HG03039 (cell line): ENCODE results near the gene TMEM31.

Experiments used
- ATAC-seq: cut with Tn5 transposase; IDR thresholded peaks from one replicate; pipeline ENCODE4 v1.9.1; 2021; ENCODE audit warnings: mild to moderate bottlenecking, moderate library complexity; ENCODE audit not compliant: unreplicated experiment

TMEM31 gene

GRCh38 chrX:103710609-103711008, at the start of gene TMEM31:
Gene TMEM31 (plus strand): TSS chrX:103710909. CDS start chrX:103712259, 1,350 bp downstream.
- ATAC-seq, result no peak

GRCh38 chrX:103663981-103664762, 46.5 kb upstream of the TMEM31 start:
- no peak for ATAC-seq

- ATAC-seq, result no peak
These were observed 44.3 kb upstream of the TMEM31 start for GRCh38 chrX:103666202-103667107.

- ATAC-seq, result no peak
These were observed 41.0 kb upstream of the TMEM31 start for GRCh38 chrX:103669745-103670144.

- no peak for ATAC-seq
These were observed 35.9 kb upstream of the TMEM31 start for GRCh38 chrX:103674531-103675454.

- ATAC-seq, result no peak
These were observed 32.3 kb upstream of the TMEM31 start for GRCh38 chrX:103678199-103678993.

- ATAC-seq, result no peak
These were observed 29.3 kb upstream of the TMEM31 start for GRCh38 chrX:103681443-103681842.

GRCh38 chrX:103685396-103685795, 25.3 kb upstream of the TMEM31 start:
- no peak for ATAC-seq

- ATAC-seq, result peak; percentile 90
These were observed 24.3 kb upstream of the TMEM31 start, which contains the start of gene MORF4L2 for GRCh38 chrX:103686199-103687072. Gene MORF4L2 (minus strand): TSS chrX:103686699. CDS start chrX:103677027, 9,672 bp downstream.

- peak; percentile 51 for ATAC-seq
These were observed 23.5 kb upstream of the TMEM31 start for GRCh38 chrX:103687073-103687695.

GRCh38 chrX:103687696-103688201, 23.0 kb upstream of the TMEM31 start:
- ATAC-seq, result no peak

GRCh38 chrX:103688946-103689345, 21.8 kb upstream of the TMEM31 start:
- ATAC-seq, result no peak

GRCh38 chrX:103691059-103691458, 19.6 kb upstream of the TMEM31 start:
- ATAC-seq, result no peak

- ATAC-seq, result no peak
These were observed 13.0 kb upstream of the TMEM31 start for GRCh38 chrX:103697687-103698086.

- ATAC-seq, result no peak
These were observed 11.5 kb upstream of the TMEM31 start for GRCh38 chrX:103699243-103699642.

- no peak for ATAC-seq
These were observed 5.8 kb upstream of the TMEM31 start for GRCh38 chrX:103704863-103705262.

GRCh38 chrX:103716962-103717361, 6.3 kb downstream of the TMEM31 start:
- ATAC-seq, result no peak

- no peak for ATAC-seq
These were observed 7.4 kb downstream of the TMEM31 start for GRCh38 chrX:103718120-103718519.
